GM08714 (cell line): ENCODE data around the gene NUP37.
"Not testable (repeated sequence)": the region's sequence is repeated elsewhere in the genome, so short reads cannot be mapped to it uniquely, and the experiment has no call there.

ENCODE experiments used
- H3K4me3 ChIP-seq: fragments of 200-500 bp; sonication (Bioruptor generic); 2 replicates; pipeline ENCODE4 v1.5.1; 2014; ENCODE audit warnings: mild to moderate bottlenecking, low read length, inconsistent platforms
- ZNF274 ChIP-seq: IDR thresholded peaks from 2 replicates; pipeline ENCODE4 v1.6.1; 2012; ENCODE audit warnings: mild to moderate bottlenecking, low read depth, low read length

The NUP37 gene

GRCh38 chr12:102114212-102114611 lies 5.7 kb downstream of the NUP37 start:
- no peak overlapping the region for H3K4me3 ChIP-seq
- TF ChIP-seq ZNF274 = no peak

- no peak overlapping the region for H3K4me3 ChIP-seq
- TF ChIP-seq ZNF274 = no peak
These were observed 9.1 kb downstream of the NUP37 start for GRCh38 chr12:102110782-102111181.

- H3K4me3 ChIP-seq = no peak overlapping the region
- no peak for TF ChIP-seq ZNF274
These were observed 11.9 kb downstream of the NUP37 start for GRCh38 chr12:102107970-102108369.

- H3K4me3 ChIP-seq = no peak overlapping the region
- no peak for TF ChIP-seq ZNF274
These were observed 13.0 kb downstream of the NUP37 start for GRCh38 chr12:102106905-102107304.

GRCh38 chr12:102096855-102097254 lies 23.1 kb downstream of the NUP37 start:
- TF ChIP-seq ZNF274 = no peak
- no peak overlapping the region for H3K4me3 ChIP-seq

GRCh38 chr12:102095677-102096263 lies 24.1 kb downstream of the NUP37 start:
- no peak overlapping the region for H3K4me3 ChIP-seq
- no peak for TF ChIP-seq ZNF274

- no peak for TF ChIP-seq ZNF274
- no peak overlapping the region for H3K4me3 ChIP-seq
These were observed 26.6 kb downstream of the NUP37 start for GRCh38 chr12:102093319-102093718.

GRCh38 chr12:102089228-102089835 lies 30.6 kb downstream of the NUP37 start:
- H3K4me3 ChIP-seq = not testable (repeated sequence)

- TF ChIP-seq ZNF274 = no peak
- H3K4me3 ChIP-seq = no peak overlapping the region
These were observed 39.1 kb downstream of the NUP37 start for GRCh38 chr12:102080842-102081241.

GRCh38 chr12:102072092-102072491 lies 47.8 kb downstream of the NUP37 start:
- not testable (repeated sequence) for H3K4me3 ChIP-seq

- no peak for TF ChIP-seq ZNF274
- no peak overlapping the region for H3K4me3 ChIP-seq
These were observed 50.2 kb downstream of the NUP37 start for GRCh38 chr12:102069707-102070106.

- no peak overlapping the region for H3K4me3 ChIP-seq
- TF ChIP-seq ZNF274 = no peak
These were observed 52.2 kb downstream of the NUP37 start for GRCh38 chr12:102067574-102068258.

- H3K4me3 ChIP-seq = no peak overlapping the region
- no peak for TF ChIP-seq ZNF274
These were observed 55.4 kb downstream of the NUP37 start for GRCh38 chr12:102064476-102064875.

GRCh38 chr12:102063069-102063468 lies 56.8 kb downstream of the NUP37 start:
- no peak for TF ChIP-seq ZNF274
- no peak overlapping the region for H3K4me3 ChIP-seq

GRCh38 chr12:102062419-102062806 lies 57.5 kb downstream of the NUP37 start:
- no peak for TF ChIP-seq ZNF274
- H3K4me3 ChIP-seq = no peak overlapping the region
